Activated CD4-positive, alpha-beta T cell treated with anti-CD3 and anti-CD28 coated beads for 48 hours (primary cell): ENCODE results near the gene ABCB11.

Source experiments
- DNase-seq: peaks from one replicate; pipeline ENCODE4 v3.0.0-alpha.2; 2020

Gene ABCB11

DNA sequence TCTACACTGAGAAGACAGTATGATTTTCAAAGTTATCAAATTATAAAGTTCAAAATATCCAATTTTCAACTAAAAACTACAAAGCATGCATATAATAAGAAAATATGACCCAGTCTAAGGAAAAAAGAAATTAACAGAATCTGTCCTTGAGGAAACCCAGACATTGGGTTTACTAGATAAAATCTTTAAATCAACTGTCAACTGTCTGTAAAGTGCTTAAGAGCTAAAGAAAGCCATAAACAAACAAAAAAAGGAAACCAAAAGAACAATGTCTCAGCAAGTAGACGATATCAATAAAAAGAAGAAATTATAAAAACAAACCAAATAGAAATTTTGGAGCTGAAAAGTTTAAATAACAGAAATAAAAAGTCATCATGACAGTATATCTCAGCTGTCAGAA, 10.5 kb upstream of the ABCB11 start:
- DNase-seq = no peak

DNA sequence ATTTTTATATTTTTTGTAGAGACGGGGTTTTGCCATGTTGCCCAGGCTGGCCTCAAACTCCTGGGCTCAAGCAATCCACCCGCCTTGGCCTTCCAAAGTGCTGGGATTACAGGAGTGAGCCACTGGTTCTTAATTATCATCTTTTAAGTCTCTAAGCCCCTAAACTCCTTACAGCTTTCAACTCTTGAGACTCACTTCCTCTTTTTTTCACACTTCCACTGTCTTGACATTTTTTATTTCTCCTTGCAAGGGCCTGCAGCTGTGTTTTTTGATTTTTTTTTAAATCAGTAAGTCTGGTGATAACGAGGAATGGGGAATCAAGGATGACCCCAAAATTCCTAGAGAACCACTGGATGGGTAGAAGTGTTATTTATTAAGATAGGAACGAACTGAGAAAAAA, 8.6 kb upstream of the ABCB11 start:
- DNase-seq = no peak

DNA sequence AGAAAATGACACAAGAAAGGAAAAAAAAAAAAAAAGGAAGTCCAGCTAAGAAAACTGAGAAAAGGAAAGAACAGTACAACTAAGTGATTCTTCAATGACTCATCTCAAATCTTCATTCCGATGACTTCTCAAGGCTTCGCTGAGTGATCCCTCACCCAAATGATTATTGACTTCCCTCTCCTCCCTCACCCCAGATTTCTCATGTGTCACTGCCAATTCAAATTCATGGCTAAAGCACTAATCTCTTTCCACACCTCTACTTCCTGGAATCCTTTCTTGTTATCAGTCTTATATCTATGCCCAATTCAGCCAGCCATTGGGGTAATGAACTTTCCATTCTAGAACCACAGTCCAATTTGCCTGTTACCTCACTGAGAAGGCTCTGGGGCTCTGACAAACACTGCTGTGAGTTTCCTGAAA, 7.2 kb upstream of the ABCB11 start:
- no peak for DNase-seq

DNA sequence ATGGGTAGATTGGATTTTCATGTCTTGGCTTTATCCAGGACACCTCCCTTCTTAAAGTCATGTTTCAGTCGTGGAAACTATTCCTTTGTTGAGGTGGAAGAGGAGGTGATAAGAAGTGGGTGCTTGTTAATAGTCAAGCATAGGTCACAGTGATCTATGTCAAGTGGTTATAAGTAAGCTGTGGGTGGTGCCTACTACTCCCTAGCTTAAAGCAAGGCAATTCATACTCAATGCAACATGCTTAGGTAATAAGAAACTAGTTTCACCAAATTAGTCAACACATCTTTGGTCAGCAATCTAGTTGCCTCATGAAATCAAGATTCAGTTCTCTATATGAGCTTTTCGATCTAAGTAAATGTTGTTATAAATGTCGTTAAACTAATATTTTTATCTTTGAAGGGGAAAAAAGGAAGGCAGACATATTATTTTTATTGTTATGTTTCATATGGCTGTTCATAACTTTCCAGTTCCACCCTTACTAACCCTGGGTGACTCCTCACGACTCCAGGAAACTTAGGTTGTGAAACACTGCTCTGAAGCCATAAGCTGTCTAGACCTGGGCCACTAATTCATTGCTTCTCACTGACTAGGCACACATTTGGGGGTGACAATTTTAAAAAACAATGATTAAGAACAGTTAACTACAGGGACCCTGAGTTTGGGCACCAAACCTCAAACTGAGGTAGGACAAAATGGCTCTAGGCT, 5.8 kb upstream of the ABCB11 start:
- no peak for DNase-seq

DNA sequence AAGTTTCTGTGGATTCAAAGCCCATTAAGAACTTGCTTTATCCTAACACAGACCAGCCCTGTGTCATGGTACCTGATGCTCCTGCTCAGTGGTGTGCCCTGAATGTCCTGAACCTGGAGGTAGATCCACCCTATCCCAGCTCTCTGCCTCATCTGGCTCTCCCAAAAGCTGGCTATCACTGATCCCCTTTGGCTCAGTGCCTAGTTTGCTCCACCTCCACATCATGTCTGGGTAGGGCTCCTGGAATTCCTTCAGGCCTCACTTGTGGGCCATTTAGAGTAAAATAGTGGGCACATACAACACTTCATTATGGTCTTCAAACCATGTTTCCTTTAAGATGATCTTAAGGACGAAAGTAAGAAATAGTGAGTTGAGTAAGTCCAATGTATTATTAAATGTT, 4.8 kb upstream of the ABCB11 start:
- no peak for DNase-seq

DNA sequence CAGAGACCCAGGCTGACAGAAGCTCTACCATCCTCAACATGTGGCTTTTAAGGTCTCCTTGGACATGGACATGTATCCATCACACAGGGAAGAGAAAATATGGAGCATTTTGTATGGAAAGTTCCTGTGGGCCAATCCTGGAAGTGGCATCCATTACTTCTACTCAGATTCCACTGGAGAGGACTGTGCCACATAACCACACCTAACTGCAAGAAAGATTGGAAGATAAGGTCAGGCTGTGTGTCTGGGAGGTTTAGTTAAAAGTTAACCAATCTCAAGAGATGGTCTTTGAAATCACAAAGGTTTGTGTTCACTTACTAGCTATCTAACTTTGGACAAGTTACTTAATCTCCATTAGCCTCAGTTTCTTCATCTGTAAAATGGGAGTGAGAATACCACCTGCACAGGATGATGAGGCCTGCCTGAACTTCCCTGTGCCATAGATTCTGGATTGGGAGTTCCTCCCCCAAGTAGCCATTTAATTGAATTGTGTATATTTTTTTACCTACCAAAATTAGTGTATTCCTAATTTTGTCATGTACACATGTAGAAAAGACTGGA, 3.9 kb upstream of the ABCB11 start:
- no peak for DNase-seq

DNA sequence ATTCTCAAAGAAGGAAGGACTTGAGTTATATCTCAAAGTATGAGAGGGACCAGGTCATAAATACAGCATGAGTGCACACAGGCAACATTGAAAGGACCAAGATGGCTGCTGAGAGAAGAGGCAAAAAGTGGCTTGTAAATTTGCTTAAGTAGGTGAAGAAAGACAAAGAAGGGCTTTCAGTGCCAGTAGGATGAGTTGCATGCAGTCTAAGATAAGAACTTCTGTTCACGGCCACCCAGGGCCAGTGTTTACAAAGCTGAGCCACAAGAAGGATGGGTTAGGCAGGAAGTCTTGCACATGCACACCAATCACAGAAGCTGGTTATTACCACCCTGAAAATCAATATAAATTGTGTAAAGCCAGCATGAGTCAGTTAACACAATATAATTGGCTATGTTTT, 3.1 kb upstream of the ABCB11 start:
- DNase-seq = no peak

DNA sequence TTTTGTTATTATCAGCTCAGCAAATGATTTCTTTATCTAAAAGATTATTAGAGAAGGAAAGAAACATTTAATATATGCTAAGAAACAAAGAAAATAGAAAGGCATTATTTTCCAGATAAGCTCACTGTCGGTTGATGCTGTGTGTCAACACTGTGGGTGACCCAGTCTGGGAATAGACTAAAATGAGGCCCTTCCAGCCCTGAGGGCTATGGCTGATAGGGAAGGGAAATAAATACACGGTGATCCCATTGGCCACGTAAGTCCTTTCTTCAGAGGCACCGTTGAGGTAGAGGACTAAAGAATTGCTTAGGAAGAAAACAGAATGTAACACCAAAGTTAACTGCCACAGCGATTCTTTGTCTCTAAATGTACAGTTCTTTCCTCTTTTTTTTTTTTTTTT, 1.8 kb downstream of the ABCB11 start:
- no peak for DNase-seq

DNA sequence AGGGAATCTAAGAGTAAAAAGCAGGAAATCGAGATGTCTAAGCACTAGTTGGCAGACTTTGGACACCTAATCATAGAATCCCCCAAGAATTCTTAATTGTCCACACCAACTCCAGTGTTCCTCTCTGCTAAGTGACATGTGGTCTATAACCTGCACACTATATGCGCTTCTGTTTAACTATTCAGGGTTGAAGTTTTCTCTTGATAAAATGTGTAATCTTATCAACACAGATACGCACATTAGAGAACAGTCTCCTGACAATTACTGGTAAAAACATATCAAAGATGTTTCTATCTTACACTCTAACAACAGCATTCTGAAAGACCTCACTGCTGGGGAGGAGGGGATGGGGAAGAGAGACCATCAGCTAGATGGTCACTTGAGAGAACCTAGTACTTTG, 3.9 kb downstream of the ABCB11 start:
- DNase-seq = no peak

DNA sequence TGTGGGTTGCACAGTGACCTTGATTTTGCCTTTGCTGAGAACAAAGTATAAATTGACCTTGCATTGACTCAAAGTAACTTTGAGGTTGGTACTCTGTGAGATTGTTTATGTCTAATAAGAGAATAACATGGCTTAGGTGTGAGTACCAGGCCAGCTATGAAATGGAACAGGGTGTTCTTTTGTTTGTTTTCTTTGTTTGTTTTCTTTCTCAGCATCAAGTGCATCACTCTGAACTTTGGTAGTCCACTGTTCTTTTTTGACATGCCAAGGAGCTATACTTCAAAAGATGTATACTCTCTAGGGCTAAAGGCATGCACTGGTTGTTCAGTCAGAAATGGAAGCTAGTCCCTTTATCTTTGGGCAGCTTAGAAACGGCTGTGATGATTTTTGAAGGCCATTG, 5.1 kb downstream of the ABCB11 start:
- no peak for DNase-seq

DNA sequence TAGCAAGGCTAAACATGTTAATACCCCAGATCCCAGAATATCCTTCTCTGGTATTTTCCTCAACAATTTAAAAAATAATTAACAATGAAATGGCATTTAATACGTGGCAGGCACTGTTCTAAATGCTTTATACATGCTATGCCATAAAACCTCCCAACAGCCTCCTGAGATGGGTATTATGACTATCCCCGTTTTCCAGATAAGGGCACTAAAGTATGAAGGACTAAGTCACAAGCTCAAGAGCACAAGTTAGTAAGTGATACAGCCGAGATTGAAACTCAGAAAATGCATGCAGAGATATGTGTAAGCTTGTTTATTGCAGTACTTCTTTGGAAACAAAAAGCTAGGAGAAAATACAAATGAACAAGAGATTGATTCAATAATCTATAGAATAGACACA, 8.0 kb downstream of the ABCB11 start:
- no peak for DNase-seq

DNA sequence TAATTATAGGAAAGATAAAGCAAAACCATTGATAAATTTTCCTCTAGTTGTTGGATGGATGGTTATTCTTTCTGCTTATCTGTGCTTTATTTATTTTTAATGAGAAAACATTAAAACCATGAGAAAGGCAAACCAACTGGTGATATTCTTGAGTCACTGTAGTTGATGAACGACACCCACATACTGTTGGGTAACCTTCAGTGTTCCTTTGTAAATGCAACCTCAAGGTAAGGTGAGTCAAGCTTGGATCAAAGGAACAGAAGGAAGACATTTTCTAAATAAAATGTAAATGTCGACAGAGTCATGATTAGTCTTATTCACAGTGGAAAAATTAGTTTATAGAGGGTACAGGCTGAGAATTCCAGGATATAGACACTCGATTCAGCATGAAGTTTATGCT, 12.7 kb downstream of the ABCB11 start:
- no peak for DNase-seq

DNA sequence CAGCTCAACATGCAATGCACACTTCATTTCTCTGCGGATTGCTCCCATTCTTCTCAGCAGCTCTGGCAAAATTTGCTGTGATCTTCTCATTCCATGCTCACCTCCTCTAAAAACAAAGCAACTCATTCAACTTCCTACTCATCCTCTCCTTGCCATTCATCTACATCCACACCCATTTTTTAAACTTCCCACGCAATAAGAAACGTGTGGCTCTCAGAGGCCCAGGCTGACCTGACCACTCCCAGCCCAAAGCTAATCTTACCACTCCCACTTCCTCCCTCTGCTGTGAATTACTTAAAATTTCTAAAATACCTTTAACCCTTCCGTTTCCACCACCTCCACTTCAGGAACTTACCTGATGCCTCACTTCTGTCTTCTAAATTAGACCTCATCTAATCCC, 15.2 kb downstream of the ABCB11 start:
- DNase-seq = no peak

DNA sequence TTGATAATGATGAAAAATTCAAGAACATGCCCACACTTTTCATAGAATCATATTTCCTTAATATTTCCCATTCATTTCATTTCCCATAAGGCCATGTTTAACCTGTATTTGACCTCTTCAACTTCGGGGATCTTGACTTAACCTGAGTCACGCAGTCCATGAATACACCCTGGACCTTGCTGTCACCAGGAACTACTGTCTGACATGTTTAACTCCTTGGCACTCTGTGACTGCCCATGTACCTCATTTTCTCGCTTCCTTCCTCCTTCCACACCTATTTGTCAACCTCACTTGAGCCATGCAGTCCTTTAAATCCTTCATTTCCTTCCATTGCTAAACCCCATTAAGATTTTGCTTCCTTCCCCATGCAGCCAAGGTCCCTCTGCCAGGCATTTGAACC, 16.3 kb downstream of the ABCB11 start:
- DNase-seq = no peak

DNA sequence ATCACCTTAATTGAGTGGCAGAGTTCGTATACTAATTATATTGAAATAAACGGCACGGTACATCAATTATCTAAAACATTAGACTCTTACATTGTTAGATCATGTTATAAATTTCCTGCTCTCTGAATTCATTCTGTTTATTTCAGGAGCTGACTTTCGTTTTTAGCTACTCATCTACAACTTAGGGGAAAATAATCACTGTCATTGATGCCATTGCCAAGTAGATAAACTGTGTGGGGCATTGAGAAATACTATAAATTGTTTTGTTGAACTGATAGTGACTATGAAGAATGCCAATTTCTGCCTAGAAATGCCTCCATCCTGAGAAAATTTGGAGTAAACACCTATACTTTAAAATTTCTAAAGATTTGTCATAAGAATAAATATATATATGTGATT, 17.5 kb downstream of the ABCB11 start:
- no peak for DNase-seq

DNA sequence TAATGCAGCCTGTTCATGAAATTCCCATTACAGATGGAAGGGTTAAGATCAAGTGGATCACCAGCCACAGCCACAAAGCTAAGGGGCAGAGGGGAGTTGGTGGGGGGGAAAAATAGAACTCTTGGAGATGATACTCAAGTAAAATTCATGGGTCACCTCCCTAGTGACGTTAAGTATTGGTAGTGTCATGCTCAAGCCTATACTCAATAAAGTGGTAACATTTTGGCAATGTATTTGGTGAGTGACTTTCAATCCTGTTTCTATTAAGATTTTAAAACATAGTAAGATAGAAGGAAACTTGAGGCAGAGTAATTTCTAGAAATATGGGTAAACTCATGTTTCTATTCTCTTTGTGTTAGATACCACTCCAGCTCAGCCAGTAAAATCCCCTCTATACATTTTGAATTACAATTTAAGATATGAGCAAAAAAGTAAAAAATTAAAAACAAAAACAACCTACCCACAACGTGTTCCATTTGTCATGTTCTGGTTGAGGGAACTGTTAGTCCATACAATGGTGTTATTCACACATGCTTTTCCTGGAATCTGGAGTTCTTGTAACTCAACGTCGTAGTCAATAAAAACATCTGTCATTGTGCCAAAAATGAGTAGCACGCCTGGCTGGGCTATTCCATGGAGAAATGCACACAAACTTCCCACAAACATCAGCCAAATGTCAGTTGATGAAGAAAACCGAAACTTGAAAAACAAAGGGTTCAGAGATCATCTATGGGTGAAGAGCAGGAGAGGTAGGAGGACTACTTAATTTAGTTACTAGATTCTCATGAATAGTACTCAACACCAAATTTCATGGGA, 18.1 kb downstream of the ABCB11 start:
- DNase-seq = no peak

DNA sequence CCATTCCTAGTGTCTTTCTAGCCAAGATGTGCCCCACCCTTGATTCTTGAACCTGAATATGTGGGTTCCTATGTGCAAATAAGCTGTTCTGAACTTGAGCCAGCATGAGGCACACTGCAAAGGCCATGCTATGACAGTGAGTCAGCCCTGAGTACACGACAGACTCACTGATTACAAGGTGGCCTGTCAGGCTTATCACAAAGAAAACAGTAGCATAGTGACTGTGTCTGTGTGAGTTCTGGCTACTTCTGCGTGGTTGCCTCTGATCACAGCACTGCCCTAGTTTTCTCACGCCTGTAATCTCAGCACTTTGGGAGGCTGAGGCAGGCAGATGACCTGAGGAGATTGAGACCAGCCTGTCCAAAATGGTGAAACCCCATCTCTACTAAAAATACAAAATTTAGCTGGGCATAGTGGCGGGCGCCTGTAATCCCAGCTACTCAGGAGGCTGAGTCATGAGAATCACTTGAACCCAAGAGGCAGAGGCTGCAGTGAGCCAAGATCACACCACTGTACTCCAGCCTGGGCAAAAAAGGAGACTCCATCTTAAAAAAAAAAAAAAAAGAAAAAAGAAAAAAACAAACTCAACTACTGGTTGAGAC, 18.8 kb downstream of the ABCB11 start:
- DNase-seq = peak; percentile 22

DNA sequence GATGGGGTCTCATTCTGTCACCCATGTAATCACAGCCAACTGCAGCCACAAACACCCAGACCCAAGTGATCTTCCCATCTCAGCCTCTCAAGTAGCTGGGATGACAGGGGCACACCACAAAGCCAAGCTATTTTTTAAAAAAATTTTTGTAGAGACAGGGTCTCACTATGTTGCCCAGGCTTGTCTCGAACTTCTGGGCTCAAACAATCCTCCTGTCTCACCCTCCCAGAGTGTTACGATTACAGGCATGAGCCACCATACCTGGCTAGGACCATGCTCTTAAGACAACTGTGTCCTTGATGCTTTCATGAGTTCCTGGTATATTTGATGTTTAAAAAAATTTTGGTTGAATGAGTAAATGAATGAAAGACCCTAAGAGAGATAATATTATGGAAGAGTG, 19.4 kb downstream of the ABCB11 start:
- no peak for DNase-seq

DNA sequence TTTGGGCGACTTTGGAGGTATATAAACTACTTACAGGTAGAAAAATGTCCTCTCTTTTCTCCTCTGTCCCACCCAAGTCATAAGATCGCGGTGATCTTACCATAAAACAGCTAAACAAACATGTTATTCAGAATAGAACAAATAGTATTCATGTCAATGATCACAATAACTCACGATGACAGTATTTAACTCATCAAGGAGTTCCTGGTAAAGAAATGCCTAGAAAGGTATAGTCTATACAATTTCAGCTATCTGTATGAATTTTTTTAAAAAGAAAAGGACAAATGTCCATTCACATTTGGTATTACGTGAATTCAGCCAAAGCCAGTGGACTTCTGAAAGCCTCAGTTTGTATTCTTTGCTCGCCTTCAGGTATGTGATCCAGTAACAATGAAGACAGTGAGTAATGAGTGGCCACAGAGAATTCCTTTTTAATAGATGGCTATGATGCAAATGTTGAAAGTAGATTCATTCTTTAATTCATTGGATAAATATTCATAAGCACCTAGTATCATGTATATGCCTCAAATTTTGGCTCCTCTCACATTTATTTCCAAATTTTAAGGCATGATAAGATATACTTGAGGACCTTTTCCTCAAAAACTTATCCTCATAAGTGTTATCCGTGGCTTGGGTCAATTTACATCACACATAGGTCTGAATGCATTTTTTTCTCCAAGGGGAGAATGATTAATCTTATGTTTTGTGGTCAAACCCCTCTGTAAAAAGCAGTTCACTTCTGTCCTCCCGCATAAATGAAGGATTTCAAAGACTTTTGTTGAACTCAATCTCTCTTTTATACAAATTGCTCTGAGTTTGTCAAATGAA, 20.3 kb downstream of the ABCB11 start:
- DNase-seq = no peak

DNA sequence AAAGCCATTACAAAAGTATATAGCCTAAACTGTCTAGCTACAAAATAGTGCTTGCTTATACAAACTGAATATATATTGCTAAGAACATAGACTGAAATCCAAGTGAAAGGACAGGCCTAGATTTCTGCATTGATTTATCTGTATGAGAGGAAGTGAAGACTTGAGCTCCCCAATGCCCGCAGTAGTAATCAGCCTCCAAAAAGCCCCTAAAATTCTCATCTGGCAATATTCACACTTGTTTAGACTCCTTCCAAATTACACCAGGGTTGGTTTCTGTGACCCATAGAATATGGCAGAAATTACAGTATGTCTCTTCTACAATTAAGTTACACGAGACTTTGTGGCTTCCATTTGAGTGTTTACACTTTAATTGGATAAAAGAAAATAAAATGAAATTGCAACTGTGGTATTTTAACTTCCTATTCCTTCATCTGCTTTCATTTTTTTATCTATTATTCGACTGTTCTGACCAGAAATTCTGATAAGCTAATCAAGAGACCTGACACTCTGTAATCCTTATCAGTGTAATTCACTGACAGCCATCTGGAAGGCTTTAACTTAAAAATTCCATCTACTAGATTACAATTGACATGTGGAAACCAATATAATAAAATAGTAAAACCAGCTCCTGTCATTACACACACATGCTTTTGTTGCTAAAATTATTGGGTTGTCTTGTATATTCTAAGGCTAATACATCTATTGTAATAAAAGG, 21.1 kb downstream of the ABCB11 start:
- DNase-seq = no peak

DNA sequence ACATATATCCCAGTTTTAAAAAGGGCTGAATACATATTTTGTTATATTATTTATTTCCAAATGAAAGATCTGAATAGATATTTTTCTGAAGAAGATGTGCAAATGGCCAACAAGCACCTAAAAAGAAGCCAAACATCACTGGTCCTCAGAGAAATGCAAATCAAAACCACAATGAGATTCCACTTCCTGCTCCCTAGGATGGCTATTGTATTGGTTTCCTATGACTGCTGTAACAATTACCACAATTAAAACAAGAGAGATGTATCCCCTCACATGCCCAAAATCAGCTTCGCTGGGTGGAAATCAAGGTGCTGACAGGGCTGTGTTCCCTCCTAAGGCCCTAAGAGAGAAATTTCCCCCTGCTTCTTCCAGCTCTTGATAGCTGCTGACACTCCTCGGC, 23.2 kb downstream of the ABCB11 start:
- DNase-seq = no peak

DNA sequence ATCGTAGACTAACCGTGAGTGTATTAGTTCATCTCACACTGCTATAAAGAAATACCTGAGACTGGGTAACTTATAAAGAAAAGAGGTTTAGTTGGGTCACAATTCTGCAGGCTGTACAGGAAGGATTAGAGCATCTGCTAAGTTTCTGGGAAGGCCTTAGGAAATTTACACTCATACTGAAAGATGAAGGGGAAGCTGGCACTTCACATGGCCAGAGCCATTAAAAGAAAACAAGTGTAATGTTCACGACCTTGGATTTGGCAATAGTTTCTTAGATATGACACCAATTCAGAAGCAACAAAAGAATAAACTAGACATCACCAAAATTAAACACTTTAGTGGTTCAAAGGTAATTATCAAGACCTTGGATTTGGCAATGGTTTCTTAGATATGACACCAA, 23.8 kb downstream of the ABCB11 start:
- DNase-seq = no peak
